BJ (cell line): ENCODE measurements around the gene DERA. TPM values are rescaled to one million over a fixed set of nuclear protein-coding genes. Genes with fewer than 3 reads are reported as not detected.

Experiments
- CTCF ChIA-PET: fragments of 350-600 bp; formaldehyde crosslinking; extraction: SDS; loops from one replicate; lab custom pipeline; 2021; ENCODE audit warnings: antibody characterized with exemption, inconsistent platforms; lab: Yijun Ruan, JAX
- POLR2A ChIA-PET: fragments of 300-600 bp; sonication (Branson Sonifier 250); formaldehyde crosslinking; extraction: SDS; loops from one replicate; lab custom pipeline; 2021; ENCODE audit warnings: antibody characterized with exemption; lab: Charles Lee
- DNase-seq: peaks from one replicate; pipeline ENCODE4 v3.0.0-alpha.2; 2011; ENCODE audit warnings: low read depth
- H3K27me3 ChIP-seq: 2 replicates; pipeline ENCODE4 v1.6.0; 2011; ENCODE audit warnings: low read length; ENCODE audit not compliant: control insufficient read depth, insufficient read depth
- H3K36me3 ChIP-seq: 2 replicates; pipeline ENCODE4 v1.5.1; 2011; ENCODE audit warnings: low read length; ENCODE audit not compliant: control insufficient read depth, insufficient read depth
- H3K4me3 ChIP-seq: 2 replicates; pipeline ENCODE4 v1.5.1; 2011; ENCODE audit warnings: low read depth, mild to moderate bottlenecking, control low read depth, low read length
- polyA plus RNA-seq: library from polyadenylated mRNA; depleted of rRNA; stranded (reverse); fragments of >200 nt; gene quantifications from 2 replicates; pipeline ENCODE4 v1.2.3, GENCODE V29; 2011
- TF ChIP-seq, protein P1 (sequence below): IDR thresholded peaks from 2 replicates; pipeline ENCODE4 v1.5.1; 2011; ENCODE audit warnings: low read depth, mild to moderate bottlenecking, control low read depth, inconsistent platforms, low read length, moderate library complexity; ENCODE audit not compliant: insufficient read depth

DERA gene
- polyA plus RNA-seq, 1 experiment, result 22.6 TPM

- ChIA-PET POLR2A (no interaction called here), CTCF (interaction anchor here (1.0 kb wide), 1 partner anchor 1607 kb away, joined by 3 read pairs; no protein-coding TSS in a partner anchor)
- DNase-seq, result no peak
- H3K36me3 ChIP-seq, result peaks cover 2% of the 10 kb centered on the region; the same call in 1 of the 2 replicates
- TF ChIP-seq, protein P1, sequence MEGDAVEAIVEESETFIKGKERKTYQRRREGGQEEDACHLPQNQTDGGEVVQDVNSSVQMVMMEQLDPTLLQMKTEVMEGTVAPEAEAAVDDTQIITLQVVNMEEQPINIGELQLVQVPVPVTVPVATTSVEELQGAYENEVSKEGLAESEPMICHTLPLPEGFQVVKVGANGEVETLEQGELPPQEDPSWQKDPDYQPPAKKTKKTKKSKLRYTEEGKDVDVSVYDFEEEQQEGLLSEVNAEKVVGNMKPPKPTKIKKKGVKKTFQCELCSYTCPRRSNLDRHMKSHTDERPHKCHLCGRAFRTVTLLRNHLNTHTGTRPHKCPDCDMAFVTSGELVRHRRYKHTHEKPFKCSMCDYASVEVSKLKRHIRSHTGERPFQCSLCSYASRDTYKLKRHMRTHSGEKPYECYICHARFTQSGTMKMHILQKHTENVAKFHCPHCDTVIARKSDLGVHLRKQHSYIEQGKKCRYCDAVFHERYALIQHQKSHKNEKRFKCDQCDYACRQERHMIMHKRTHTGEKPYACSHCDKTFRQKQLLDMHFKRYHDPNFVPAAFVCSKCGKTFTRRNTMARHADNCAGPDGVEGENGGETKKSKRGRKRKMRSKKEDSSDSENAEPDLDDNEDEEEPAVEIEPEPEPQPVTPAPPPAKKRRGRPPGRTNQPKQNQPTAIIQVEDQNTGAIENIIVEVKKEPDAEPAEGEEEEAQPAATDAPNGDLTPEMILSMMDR, result no peak
- no peak overlapping the region for H3K4me3 ChIP-seq
- no peaks in the 10 kb centered on the region for H3K27me3 ChIP-seq
These were observed 123.1 kb downstream of the DERA start for GRCh38 chr12:16034136-16034817.

GRCh38 chr12:16036073-16036472, 124.9 kb downstream of the DERA start:
- peaks cover 2% of the 10 kb centered on the region; the same call in 1 of the 2 replicates for H3K36me3 ChIP-seq
- ChIA-PET CTCF (no interaction called here), POLR2A (no interaction called here)
- H3K4me3 ChIP-seq, result no peak overlapping the region
- no peak for DNase-seq
- TF ChIP-seq, protein P1, result no peak
- H3K27me3 ChIP-seq, result no peaks in the 10 kb centered on the region

GRCh38 chr12:16037533-16037932, 126.4 kb downstream of the DERA start:
- Histone ChIP-seq H3K27me3 (no peaks in the 10 kb centered on the region), H3K36me3 (peaks cover 2% of the 10 kb centered on the region; the same call in 1 of the 2 replicates), H3K4me3 (no peak overlapping the region)
- POLR2A ChIA-PET, result no interaction called here
- no peak for DNase-seq
- TF ChIP-seq, protein P1, result no peak
- CTCF ChIA-PET, result no interaction called here

DNA sequence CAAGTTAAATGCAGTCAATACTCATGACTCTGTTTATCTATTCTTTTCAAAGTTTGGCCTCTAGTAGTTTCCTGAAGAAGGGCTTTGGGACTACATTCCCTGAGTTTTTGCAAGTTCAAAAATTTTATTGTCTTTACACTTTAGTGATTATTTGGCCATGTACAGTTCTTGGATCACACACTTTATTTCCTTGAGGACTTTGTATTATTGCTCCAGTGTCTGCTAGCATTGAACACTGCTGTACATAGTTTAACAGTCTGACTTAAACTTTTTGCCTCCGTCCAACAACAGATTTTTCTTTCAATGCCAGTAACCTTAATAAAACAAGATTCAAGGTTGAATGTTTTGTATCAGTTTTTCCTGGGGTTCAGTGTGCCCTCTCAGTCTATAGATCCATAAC, 132.3 kb downstream of the DERA start:
- TF ChIP-seq, protein P1, result no peak
- Histone ChIP-seq H3K36me3 (peaks cover 2% of the 10 kb centered on the region; the same call in 1 of the 2 replicates), H3K4me3 (no peak overlapping the region), H3K27me3 (no peaks in the 10 kb centered on the region)
- ChIA-PET POLR2A (no interaction called here), CTCF (no interaction called here)
- no peak for DNase-seq

GRCh38 chr12:16046266-16046665, 135.1 kb downstream of the DERA start:
- H3K27me3 ChIP-seq, result no peaks in the 10 kb centered on the region
- DNase-seq, result no peak
- no peak overlapping the region for H3K4me3 ChIP-seq
- no peaks in the 10 kb centered on the region for H3K36me3 ChIP-seq
- CTCF ChIA-PET, result interaction anchor here (0.7 kb wide), 1 partner anchor 677 kb away, joined by 3 read pairs; no protein-coding TSS in a partner anchor
- POLR2A ChIA-PET, result no interaction called here
- TF ChIP-seq, protein P1, result no peak
